HG02840 (cell line): ENCODE data around the gene LMO2.

Experiments used
- ATAC-seq: cut with Tn5 transposase; IDR thresholded peaks from one replicate; pipeline ENCODE4 v1.9.1; 2021; ENCODE audit warnings: mild to moderate bottlenecking, moderate library complexity, moderate number of reproducible peaks; ENCODE audit not compliant: unreplicated experiment, low FRiP score

Gene LMO2

GRCh38 chr11:33892906-33893594, 1.2 kb upstream of the LMO2 start:
- no peak for ATAC-seq

GRCh38 chr11:33889821-33890378, 2.0 kb downstream of the LMO2 start:
- no peak for ATAC-seq

GRCh38 chr11:33889296-33889695, 2.6 kb downstream of the LMO2 start:
- no peak for ATAC-seq

GRCh38 chr11:33887886-33888285, 4.0 kb downstream of the LMO2 start:
- no peak for ATAC-seq

- ATAC-seq: no peak
Observed at GRCh38 chr11:33885338-33886005, 6.4 kb downstream of the LMO2 start.

GRCh38 chr11:33884601-33885000, 7.3 kb downstream of the LMO2 start:
- ATAC-seq: no peak

GRCh38 chr11:33884035-33884434, 7.8 kb downstream of the LMO2 start:
- ATAC-seq: no peak

- ATAC-seq: no peak
Observed at GRCh38 chr11:33881651-33882503, 10.0 kb downstream of the LMO2 start.

- no peak for ATAC-seq
Observed at GRCh38 chr11:33880979-33881378, 10.9 kb downstream of the LMO2 start.

- ATAC-seq: no peak
Observed at GRCh38 chr11:33879375-33879774, 12.5 kb downstream of the LMO2 start.

- no peak for ATAC-seq
Observed at GRCh38 chr11:33877038-33877437, 14.8 kb downstream of the LMO2 start.

- no peak for ATAC-seq
Observed at GRCh38 chr11:33875621-33876294, 16.1 kb downstream of the LMO2 start.

GRCh38 chr11:33874910-33875490, 16.9 kb downstream of the LMO2 start:
- no peak for ATAC-seq

- no peak for ATAC-seq
Observed at GRCh38 chr11:33874433-33874832, 17.4 kb downstream of the LMO2 start.

- ATAC-seq: no peak
Observed at GRCh38 chr11:33869481-33870422, 22.1 kb downstream of the LMO2 start.

GRCh38 chr11:33868647-33869461, 23.0 kb downstream of the LMO2 start:
- no peak for ATAC-seq

GRCh38 chr11:33867996-33868646, 23.8 kb downstream of the LMO2 start:
- ATAC-seq: no peak

- ATAC-seq: no peak
Observed at GRCh38 chr11:33867561-33867960, 24.3 kb downstream of the LMO2 start.
